Choroid plexus epithelial cell (primary cell): ENCODE measurements around the gene ITGA8.
A peak's percentile ranks its signal among the peaks of the same experiment; 100 is the strongest.

Source experiments
- DNase-seq: peaks from one replicate; pipeline ENCODE4 v3.0.0-alpha.2; 2010; ENCODE audit warnings: low read depth
- H3K4me3 ChIP-seq: 2 replicates; pipeline ENCODE4 v1.5.1; 2011; ENCODE audit warnings: low read depth, mild to moderate bottlenecking, control low read depth, low read length, moderate library complexity
- CTCF ChIP-seq: conservative IDR thresholded peaks from 2 replicates; pipeline ENCODE4 v1.5.1; 2011; ENCODE audit warnings: low read depth, mild to moderate bottlenecking, control low read depth, inconsistent platforms, low read length, moderate library complexity

ITGA8 gene

GRCh38 chr10:15474671-15475070, 245.1 kb downstream of the ITGA8 start:
- no peak for DNase-seq
- no peak overlapping the region for H3K4me3 ChIP-seq
- TF ChIP-seq CTCF = no peak

- no peak overlapping the region for H3K4me3 ChIP-seq
- TF ChIP-seq CTCF = no peak
- no peak for DNase-seq
These were observed 246.3 kb downstream of the ITGA8 start for GRCh38 chr10:15473396-15473767.

GRCh38 chr10:15472431-15473395, 247.0 kb downstream of the ITGA8 start:
- DNase-seq = peak; percentile 98
- no peak for TF ChIP-seq CTCF
- H3K4me3 ChIP-seq = no peak overlapping the region

- H3K4me3 ChIP-seq = no peak overlapping the region
- TF ChIP-seq CTCF = no peak
- peak; percentile 54 for DNase-seq
These were observed 247.7 kb downstream of the ITGA8 start for GRCh38 chr10:15472008-15472407.

GRCh38 chr10:15469111-15469510, 250.6 kb downstream of the ITGA8 start:
- DNase-seq = no peak
- no peak overlapping the region for H3K4me3 ChIP-seq
- no peak for TF ChIP-seq CTCF

GRCh38 chr10:15464381-15464780, 255.3 kb downstream of the ITGA8 start:
- DNase-seq = no peak
- H3K4me3 ChIP-seq = no peak overlapping the region
- no peak for TF ChIP-seq CTCF
